Right lobe of liver (tissue), 6 donors: Measurements from ENCODE around the gene SYDE1. TPM values are rescaled to one million over a fixed set of nuclear protein-coding genes. Genes with fewer than 3 reads are reported as not detected.

Source experiments
- ATAC-seq, 4 donors: fragments of 200-7000 bp; cut with Tn5 transposase; one replicate each; pipeline ENCODE4 v1.9.1; 2020; ENCODE audit warnings: mild to moderate bottlenecking in 4 of 4, moderate library complexity in 4 of 4
- DNase-seq, 3 donors: peaks; one replicate each; pipeline ENCODE4 v3.0.0-alpha.2; 2020
- H3K27ac ChIP-seq, 3 donors: fragments of 200-600 bp; one replicate each; pipeline ENCODE4 v1.8.0; 2022
- H3K27me3 ChIP-seq, 2 donors: fragments of 200-600 bp; one replicate each; pipeline ENCODE4 v1.8.0; 2022
- H3K36me3 ChIP-seq, 4 donors: fragments of 200-600 bp; sonication (generic) in 1 of 4; one replicate each; pipeline versions ENCODE4 v1.5.1 to v1.8.0; 2017 to 2022; ENCODE audit warnings: control low read depth in 1 of 4
- H3K4me1 ChIP-seq, 4 donors: fragments of 200-600 bp; sonication (generic) in 1 of 4; one replicate each; pipeline versions ENCODE4 v1.5.1 to v1.8.0; 2017 to 2022; ENCODE audit warnings: control low read depth in 1 of 4
- H3K4me3 ChIP-seq, 3 donors: fragments of 200-600 bp; one replicate each; pipeline ENCODE4 v1.8.0; 2022
- H3K9me3 ChIP-seq, 4 donors: fragments of 200-600 bp; sonication (generic) in 1 of 4; one replicate each; pipeline versions ENCODE4 v1.5.1 to v1.8.0; 2017 to 2022; ENCODE audit warnings: control low read depth in 1 of 4
- CTCF ChIP-seq, 4 donors: fragments of 200-600 bp in 3 of 4; fragments of 450-650 bp in 1 of 4; IDR thresholded peaks; one replicate each; pipeline versions ENCODE4 v1.5.1 to v1.8.0; 2016 to 2022; ENCODE audit warnings: antibody characterized with exemption in 4 of 4, mild to moderate bottlenecking in 2 of 4
- POLR2A ChIP-seq: fragments of 450-650 bp; IDR thresholded peaks from one replicate; pipeline ENCODE4 v1.6.1; 2017; ENCODE audit warnings: antibody characterized with exemption, mild to moderate bottlenecking
- WGBS: methylation state at CpG from one replicate; pipeline ENCODE4 v1.1.6; 2018; ENCODE audit warnings: low coverage, low lambda C conversion rate; ENCODE audit not compliant: insufficient coverage; ENCODE audit errors: missing lambda C conversion rate; 5-methylcytosine and 5-hydroxymethylcytosine counted together
- intact Hi-C, 2 donors: fragments of 100-400 bp; cut with DNase I; formaldehyde crosslinking; loops; one replicate each; pipeline versions ENCODE4 v1.11.2 to v1.14.1; 2022
- total RNA-seq, 6 experiments: library from RNA; depleted of rRNA in 2 of 6; stranded (reverse); fragments of >200 nt in 2 of 6; fragmentation: NEBNext Ultra II Directional in 3 of 6; extraction: Animal tissue kit (Norgen Biotek cat#: 25700) in 3 of 6; gene quantifications; one replicate each; pipeline versions ENCODE4 v1.1.0 to v1.2.4, GENCODE V29; 2016 to 2023
- donor health status: DM: no; HTN: yes; CAD: no.
- donor health status: DM: no; HTN: no; CAD: no.
- donor health status: DM: no; HTN: no; CAD: no.
- donor health status: DM: no; HTN: yes; CAD: no.
- donor health status: DM: no; HTN: yes; CAD: no.

Gene SYDE1
- total RNA-seq, 6 experiments from 2014 or later, result 2.7 to 7.4 (median 4.6) TPM

GRCh38 chr19:15124572-15125231 is 17.5 kb downstream of the SYDE1 start:
- TF ChIP-seq CTCF (IDR thresholded peaks at IDR 0.05) (no peak), POLR2A (peak; percentile 29)
- DNase-seq (peak in 2 of 3 donors; percentile 59 to 89), ATAC-seq (peak; percentile 34 to 37 (median 34))
- H3K36me3 ChIP-seq, result peaks cover 0 to 21% (median 14%) of the 10 kb centered on the region in 4 donors
- H3K9me3 ChIP-seq, result no peaks in the 10 kb centered on the region
- H3K27ac ChIP-seq, result peak overlapping the region; percentile 85 to 94 (median 91)
- H3K4me3 ChIP-seq, result peak overlapping the region; percentile 65 to 83 (median 72)
- WGBS, result 11% methylated on average over 2 of the region's 33 CpGs
- intact Hi-C loops, result no loop called here
- peaks cover 0 to 17% (median 0%) of the 10 kb centered on the region in 4 donors for H3K4me1 ChIP-seq
- H3K27me3 ChIP-seq, result no peaks in the 10 kb centered on the region

GRCh38 chr19:15125232-15126067 is 18.2 kb downstream of the SYDE1 start:
- Histone ChIP-seq H3K9me3 (no peaks in the 10 kb centered on the region), H3K4me3 (peak overlapping the region; percentile 65 to 83 (median 72)), H3K27ac (peak overlapping the region; percentile 85 to 94 (median 91)), H3K4me1 (peaks cover 0 to 17% (median 0%) of the 10 kb centered on the region in 4 donors), H3K27me3 (no peaks in the 10 kb centered on the region), H3K36me3 (peaks cover 0 to 18% (median 9%) of the 10 kb centered on the region in 4 donors)
- ATAC-seq (peak; percentile 89 to 90 (median 90)), DNase-seq (peak; percentile 98 to 99 (median 98))
- intact Hi-C loops, result no loop called here
- WGBS, result 2% methylated on average over 29 of the region's 61 CpGs
- TF ChIP-seq POLR2A (peak; percentile 51), CTCF (IDR thresholded peaks at IDR 0.05) (peak in 1 of 4 donors; percentile 4)

- TF ChIP-seq POLR2A, result no peak
- Histone ChIP-seq H3K4me1 (peaks cover 0 to 17% (median 0%) of the 10 kb centered on the region in 4 donors), H3K27ac (peak overlapping the region in 2 of 3 donors; percentile 30 to 85), H3K27me3 (no peaks in the 10 kb centered on the region), H3K4me3 (peak overlapping the region; percentile 65 to 83 (median 72)), H3K36me3 (peaks cover 0 to 11% (median 4%) of the 10 kb centered on the region in 4 donors), H3K9me3 (no peaks in the 10 kb centered on the region)
- DNase-seq (no peak), ATAC-seq (no peak)
- 43% methylated on average over 1 of the region's 2 CpGs for WGBS
- intact Hi-C loops, result no loop called here
Observed at GRCh38 chr19:15126131-15126910, 19.1 kb downstream of the SYDE1 start.

GRCh38 chr19:15128162-15128770 is 21.1 kb downstream of the SYDE1 start:
- Histone ChIP-seq H3K4me1 (peaks cover 0 to 17% (median 0%) of the 10 kb centered on the region in 4 donors), H3K27ac (no peak overlapping the region), H3K9me3 (no peaks in the 10 kb centered on the region), H3K36me3 (no peaks in the 10 kb centered on the region), H3K4me3 (no peak overlapping the region), H3K27me3 (no peaks in the 10 kb centered on the region)
- DNase-seq (peak in 1 of 3 donors; percentile 6), ATAC-seq (no peak)
- WGBS, result 58% methylated on average over 2 of the region's 6 CpGs
- TF ChIP-seq POLR2A (no peak), CTCF (IDR thresholded peaks at IDR 0.05) (no peak)
- intact Hi-C loops, result no loop called here
